GM18870 (cell line): Measurements from ENCODE around the gene PAX8.

Experiments
- ATAC-seq: cut with Tn5 transposase; IDR thresholded peaks from one replicate; pipeline ENCODE4 v1.9.1; 2021; ENCODE audit warnings: moderate library complexity; ENCODE audit not compliant: unreplicated experiment

PAX8 gene

GRCh38 chr2:113172721-113173541, 105.8 kb downstream of the PAX8 start:
- ATAC-seq = no peak

GRCh38 chr2:113171334-113172075, 107.2 kb downstream of the PAX8 start:
- ATAC-seq = no peak

GRCh38 chr2:113169586-113169985, 109.1 kb downstream of the PAX8 start:
- ATAC-seq = no peak

- ATAC-seq = no peak
These were observed 109.7 kb downstream of the PAX8 start for GRCh38 chr2:113169002-113169530.

GRCh38 chr2:113167962-113168340, 110.8 kb downstream of the PAX8 start:
- ATAC-seq = no peak

GRCh38 chr2:113167115-113167932, 111.4 kb downstream of the PAX8 start:
- no peak for ATAC-seq

- ATAC-seq = no peak
These were observed 112.5 kb downstream of the PAX8 start for GRCh38 chr2:113166187-113166645.
